Spleen (tissue), 11 donors: ENCODE results near the gene AGBL1. TPM values are rescaled to one million over a fixed set of nuclear protein-coding genes. Genes with fewer than 3 reads are reported as not detected.

ENCODE experiments used
- DNase-seq: peaks from one replicate; pipeline ENCODE4 v3.0.0-alpha.2; 2020
- H3K27ac ChIP-seq, 8 donors: fragments of 200-600 bp; sonication (generic) in 7 of 8; 1 replicate in 4 of 8; 2 replicates in 4 of 8; pipeline versions ENCODE4 v1.5.0 to v1.8.0; 2016 to 2021; ENCODE audit warnings: inconsistent platforms in 4 of 8, mild to moderate bottlenecking in 4 of 8, moderate library complexity in 1 of 8
- H3K27me3 ChIP-seq, 7 donors: fragments of 200-600 bp; sonication (generic) in 6 of 7; replicated peaks in 1 of 7; 1 replicate in 4 of 7; 2 replicates in 3 of 7; pipeline versions ENCODE4 v1.5.0 to v1.8.0; 2016 to 2021; ENCODE audit warnings: inconsistent platforms in 3 of 7, mild to moderate bottlenecking in 1 of 7
- H3K36me3 ChIP-seq, 6 donors: fragments of 200-600 bp; sonication (generic) in 5 of 6; 1 replicate in 4 of 6; 2 replicates in 2 of 6; pipeline versions ENCODE4 v1.5.0 to v1.8.0; 2016 to 2021; ENCODE audit warnings: inconsistent platforms in 2 of 6
- H3K4me1 ChIP-seq, 6 donors: fragments of 200-600 bp; sonication (generic) in 5 of 6; 1 replicate in 3 of 6; 2 replicates in 3 of 6; pipeline versions ENCODE4 v1.5.0 to v1.8.0; 2016 to 2021; ENCODE audit warnings: inconsistent platforms in 3 of 6
- H3K4me3 ChIP-seq, 8 donors: fragments of 200-600 bp; sonication (generic) in 7 of 8; 1 replicate in 4 of 8; 2 replicates in 4 of 8; pipeline versions ENCODE4 v1.5.0 to v1.8.0; 2016 to 2021; ENCODE audit warnings: inconsistent platforms in 4 of 8, mild to moderate bottlenecking in 4 of 8, moderate library complexity in 2 of 8
- H3K9me3 ChIP-seq, 8 donors: fragments of 200-600 bp; sonication (generic) in 7 of 8; 1 replicate in 4 of 8; 2 replicates in 4 of 8; pipeline versions ENCODE4 v1.5.0 to v1.8.0; 2016 to 2021; ENCODE audit warnings: inconsistent platforms in 4 of 8
- POLR2A ChIP-seq, 3 donors: fragments of 450-650 bp; IDR thresholded peaks; one replicate each; pipeline ENCODE4 v1.5.1; 2017; ENCODE audit warnings: antibody characterized with exemption in 3 of 3, mild to moderate bottlenecking in 1 of 3
- POLR2AphosphoS5 ChIP-seq, 3 donors: sonication (generic); formaldehyde crosslinking; IDR thresholded peaks; one replicate each; pipeline ENCODE4 v1.5.1; 2017; ENCODE audit warnings: antibody characterized with exemption in 3 of 3
- WGBS, 5 donors: extraction: QIAGEN DNeasy Blood & Tissue Kit in 3 of 5; methylation state at CpG; one replicate each; pipeline versions ENCODE4 v1.1.5 to v1.1.7; 2013 to 2018; 5-methylcytosine and 5-hydroxymethylcytosine counted together
- intact Hi-C: fragments of 100-400 bp; cut with DNase I; formaldehyde crosslinking; loops from one replicate; pipeline ENCODE4 v1.15.0; 2023; ENCODE audit warnings: low total_unique reads
- polyA plus RNA-seq, 3 donors: library from polyadenylated mRNA; stranded (reverse); fragments of 200-250 nt; gene quantifications; one replicate each; pipeline ENCODE4 v1.2.1, GENCODE V29; 2013
- total RNA-seq, 7 donors: library from RNA; depleted of rRNA in 3 of 7; stranded (reverse); fragments of >200 nt in 3 of 7; fragmentation: NEBNext Ultra II Directional in 4 of 7; extraction: Animal tissue kit (Norgen Biotek cat#: 25700) in 4 of 7; gene quantifications; one replicate each; pipeline versions ENCODE4 v1.1.0 to v1.2.1, GENCODE V29; 2016 to 2021
- TF ChIP-seq, protein P1 (sequence below), 11 experiments: fragments of 200-600 bp in 7 of 11; fragments of 450-650 bp in 4 of 11; sonication (generic) in 4 of 11; IDR thresholded peaks in 8 of 11; conservative IDR thresholded peaks in 3 of 11; 1 replicate in 7 of 11; 2 replicates in 4 of 11; pipeline versions ENCODE4 v1.4.0 to v1.8.0; 2016 to 2021; ENCODE audit warnings: antibody characterized with exemption in 11 of 11, inconsistent platforms in 4 of 11, mild to moderate bottlenecking in 1 of 11
- donor health status: healthy with polysubstance abuse.
- donor health status: DM: no; HTN: no; CAD: no; lungs with moderate emphysema.
- donor health status: DM: no; HTN: no; CAD: no.
- donor health status: Bipolar disorder and iron deficiency.
- donor health status: healthy.
- donor health status: DM: no; HTN: no; CAD: no.
- donor health status: DM: yes; HTN: yes; CAD: no.

AGBL1 gene
- total and polyA plus RNA-seq, 10 donors: not detected

DNA sequence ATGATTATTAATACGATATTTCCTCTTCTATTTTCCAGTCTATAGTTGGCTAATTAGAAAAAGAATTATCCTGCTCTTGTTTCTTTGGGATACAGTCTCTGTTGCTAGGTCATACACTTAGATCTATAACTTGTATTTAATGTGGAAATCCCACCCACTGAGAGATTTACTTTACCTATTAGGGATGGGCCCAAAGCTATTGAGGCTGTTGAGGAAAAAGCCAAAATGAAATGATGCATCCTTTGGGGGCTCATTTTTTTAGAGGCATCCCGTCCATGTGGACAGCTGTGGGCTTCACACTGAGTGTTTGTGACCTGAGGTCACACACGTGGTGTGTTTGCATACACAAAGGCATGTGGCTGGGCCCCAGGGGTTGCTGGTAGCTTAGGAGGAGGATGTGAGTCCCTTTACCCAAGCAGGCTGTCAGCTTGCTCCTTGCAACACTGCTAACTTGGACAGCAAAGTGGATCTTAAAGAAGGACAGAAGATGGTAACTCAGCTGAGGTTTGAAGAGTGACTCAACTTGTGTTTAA is 477.4 kb downstream of the AGBL1 start:
- no peaks in the 10 kb centered on the region for H3K27me3 ChIP-seq
- H3K36me3 ChIP-seq: no peaks in the 10 kb centered on the region
- no peak overlapping the region for H3K4me3 ChIP-seq
- TF ChIP-seq, protein P1, sequence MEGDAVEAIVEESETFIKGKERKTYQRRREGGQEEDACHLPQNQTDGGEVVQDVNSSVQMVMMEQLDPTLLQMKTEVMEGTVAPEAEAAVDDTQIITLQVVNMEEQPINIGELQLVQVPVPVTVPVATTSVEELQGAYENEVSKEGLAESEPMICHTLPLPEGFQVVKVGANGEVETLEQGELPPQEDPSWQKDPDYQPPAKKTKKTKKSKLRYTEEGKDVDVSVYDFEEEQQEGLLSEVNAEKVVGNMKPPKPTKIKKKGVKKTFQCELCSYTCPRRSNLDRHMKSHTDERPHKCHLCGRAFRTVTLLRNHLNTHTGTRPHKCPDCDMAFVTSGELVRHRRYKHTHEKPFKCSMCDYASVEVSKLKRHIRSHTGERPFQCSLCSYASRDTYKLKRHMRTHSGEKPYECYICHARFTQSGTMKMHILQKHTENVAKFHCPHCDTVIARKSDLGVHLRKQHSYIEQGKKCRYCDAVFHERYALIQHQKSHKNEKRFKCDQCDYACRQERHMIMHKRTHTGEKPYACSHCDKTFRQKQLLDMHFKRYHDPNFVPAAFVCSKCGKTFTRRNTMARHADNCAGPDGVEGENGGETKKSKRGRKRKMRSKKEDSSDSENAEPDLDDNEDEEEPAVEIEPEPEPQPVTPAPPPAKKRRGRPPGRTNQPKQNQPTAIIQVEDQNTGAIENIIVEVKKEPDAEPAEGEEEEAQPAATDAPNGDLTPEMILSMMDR (IDR thresholded peaks at IDR 0.05 in 8 of 11, conservative IDR thresholded peaks at IDR 0.05 in 3 of 11): no peak
- TF ChIP-seq POLR2AphosphoS5 (IDR thresholded peaks at IDR 0.05): no peak
- no peak for TF ChIP-seq POLR2A (IDR thresholded peaks at IDR 0.05)
- DNase-seq: no peak
- intact Hi-C loops: no loop called here
- 41 to 60% (median 49%) methylated on average over 3 of the region's 3 CpGs for WGBS, 5 donors
- H3K27ac ChIP-seq: no peak overlapping the region
- H3K4me1 ChIP-seq: no peaks in the 10 kb centered on the region
- H3K9me3 ChIP-seq: peaks cover 0 to 13% (median 4%) of the 10 kb centered on the region in 8 donors

DNA sequence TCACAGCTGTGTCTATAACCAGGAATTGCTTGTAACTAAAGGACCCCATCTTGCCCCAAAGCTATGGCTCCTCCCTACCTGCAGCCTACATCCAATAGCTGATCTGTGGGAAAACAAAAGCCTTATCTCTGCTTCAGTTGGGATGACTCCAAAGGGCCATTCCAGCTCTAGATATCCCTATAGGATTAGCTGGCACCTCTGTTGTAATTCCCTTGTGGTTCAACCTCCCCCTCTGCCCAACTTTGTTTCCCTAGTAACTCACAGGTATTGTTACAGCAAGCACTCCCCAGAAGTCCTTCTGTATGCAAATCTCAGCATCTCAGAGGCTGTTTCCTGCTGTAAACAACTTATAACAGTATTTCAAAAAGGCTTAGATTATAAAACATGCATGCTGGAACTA is 478.6 kb downstream of the AGBL1 start:
- TF ChIP-seq, protein P1 (IDR thresholded peaks at IDR 0.05 in 8 of 11, conservative IDR thresholded peaks at IDR 0.05 in 3 of 11): no peak
- TF ChIP-seq POLR2A (IDR thresholded peaks at IDR 0.05) (no peak), POLR2AphosphoS5 (IDR thresholded peaks at IDR 0.05) (no peak)
- Histone ChIP-seq H3K4me1 (no peaks in the 10 kb centered on the region), H3K4me3 (no peak overlapping the region), H3K27ac (no peak overlapping the region), H3K9me3 (peaks cover 0 to 16% (median 4%) of the 10 kb centered on the region in 8 donors), H3K36me3 (no peaks in the 10 kb centered on the region), H3K27me3 (no peaks in the 10 kb centered on the region)
- DNase-seq: no peak
- intact Hi-C loops: no loop called here

DNA sequence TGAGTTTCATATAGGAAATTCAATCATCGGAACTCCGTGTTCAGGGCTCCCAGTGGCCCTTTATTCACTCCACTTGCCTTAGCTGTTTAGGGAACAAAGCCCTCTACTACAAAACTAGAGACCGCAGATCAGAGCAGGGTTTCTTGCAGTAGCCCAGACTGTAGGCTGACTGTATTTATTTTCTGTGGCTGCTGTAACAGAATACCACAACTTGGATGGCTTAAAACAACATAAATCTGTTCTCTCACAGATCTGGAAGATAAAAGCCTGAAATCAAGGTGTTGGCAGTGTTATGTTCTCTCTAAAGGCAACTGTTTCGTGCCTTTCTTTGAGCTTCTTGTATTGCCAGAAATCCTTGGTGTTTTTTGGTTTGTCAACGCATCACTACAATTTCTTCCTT is 479.0 kb downstream of the AGBL1 start:
- Histone ChIP-seq H3K36me3 (no peaks in the 10 kb centered on the region), H3K27me3 (no peaks in the 10 kb centered on the region), H3K4me1 (no peaks in the 10 kb centered on the region), H3K9me3 (peaks cover 0 to 16% (median 4%) of the 10 kb centered on the region in 8 donors), H3K4me3 (no peak overlapping the region), H3K27ac (no peak overlapping the region)
- intact Hi-C loops: no loop called here
- no peak for DNase-seq
- TF ChIP-seq, protein P1 (IDR thresholded peaks at IDR 0.05 in 8 of 11, conservative IDR thresholded peaks at IDR 0.05 in 3 of 11): no peak
- TF ChIP-seq POLR2AphosphoS5 (IDR thresholded peaks at IDR 0.05): no peak
- no peak for TF ChIP-seq POLR2A (IDR thresholded peaks at IDR 0.05)
- WGBS, 5 donors: 75 to 88% (median 84%) methylated on average over 5 of the region's 5 CpGs

DNA sequence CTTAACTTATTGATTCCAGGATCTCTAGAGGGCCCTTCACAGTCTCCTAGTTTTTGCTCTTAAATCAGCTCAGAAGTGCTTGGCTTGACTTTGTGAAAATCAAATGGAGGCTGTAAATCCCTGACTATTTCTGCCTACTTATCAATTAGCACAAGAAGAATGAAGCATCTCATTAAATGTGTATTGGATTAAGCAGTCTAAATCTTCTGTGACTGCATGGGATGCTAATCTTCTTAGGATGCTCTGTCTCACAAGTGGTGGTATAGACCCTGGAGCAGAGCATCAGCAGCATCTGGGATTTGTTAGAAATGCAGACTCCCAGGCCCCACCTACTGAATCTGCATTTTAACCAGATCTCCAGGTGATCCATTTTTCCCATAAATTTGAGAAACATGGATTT is 488.7 kb downstream of the AGBL1 start:
- TF ChIP-seq POLR2AphosphoS5 (IDR thresholded peaks at IDR 0.05): no peak
- TF ChIP-seq, protein P1 (IDR thresholded peaks at IDR 0.05 in 8 of 11, conservative IDR thresholded peaks at IDR 0.05 in 3 of 11): no peak
- no peak for TF ChIP-seq POLR2A (IDR thresholded peaks at IDR 0.05)
- intact Hi-C loops: no loop called here

More for the DNA sequence above, 488.7 kb downstream of the AGBL1 start:
- Histone ChIP-seq H3K27ac (no peak overlapping the region), H3K36me3 (no peaks in the 10 kb centered on the region), H3K9me3 (peaks cover 0 to 32% (median 6%) of the 10 kb centered on the region in 8 donors), H3K4me3 (no peak overlapping the region), H3K4me1 (no peaks in the 10 kb centered on the region), H3K27me3 (peaks cover 0 to 26% (median 0%) of the 10 kb centered on the region in 7 donors)
- DNase-seq: no peak
